SU-DHL-6 (cell line): ENCODE data around the gene TSPAN12.

Experiments
- CTCF ChIP-seq: fragments of 200-600 bp; sonication (generic); IDR thresholded peaks from one replicate; pipeline ENCODE4 v1.5.1; 2017; ENCODE audit warnings: antibody characterized with exemption, mild to moderate bottlenecking, low read length, moderate library complexity; ENCODE audit not compliant: insufficient read depth, poor library complexity, severe bottlenecking
- EZH2phosphoT487 ChIP-seq: fragments of 200-600 bp; sonication (generic), shearing (Covaris generic); conservative IDR thresholded peaks from 2 replicates; pipeline ENCODE4 v1.6.1; 2018; ENCODE audit warnings: mild to moderate bottlenecking, antibody characterized with exemption, low read length, moderate library complexity, mixed read lengths

DNA sequence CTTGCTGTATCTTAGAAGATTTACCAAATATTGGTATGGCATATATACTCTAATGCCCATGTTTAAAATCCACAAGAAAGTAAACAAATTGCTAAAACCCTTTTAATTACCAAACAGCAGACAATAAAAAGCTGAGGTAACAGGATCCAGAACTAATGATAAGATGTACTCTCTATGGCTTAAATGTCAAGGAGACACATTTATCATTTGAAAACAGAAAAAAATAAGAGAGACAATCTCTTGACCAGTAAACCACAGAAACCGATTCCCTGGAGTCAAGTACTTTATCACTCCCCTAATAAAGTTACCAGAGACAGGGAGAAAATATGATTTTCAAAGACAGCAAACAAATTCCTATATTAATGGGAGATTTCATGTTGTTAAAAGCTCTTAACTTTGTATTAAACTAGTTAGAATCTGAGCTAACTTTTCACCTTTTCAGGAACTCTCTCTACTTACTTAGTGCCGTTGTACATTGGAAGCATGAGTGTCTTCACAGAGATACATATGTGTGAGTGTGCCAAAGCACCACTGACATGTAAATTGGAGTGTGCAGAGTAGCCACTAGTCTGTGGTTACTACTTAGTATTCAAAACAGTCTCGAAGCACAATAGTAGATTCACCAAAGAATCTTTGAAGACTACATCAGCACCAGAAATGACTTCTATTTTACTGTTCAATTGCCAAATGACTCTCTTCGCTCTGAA, 44.2 kb downstream of the TSPAN12 start:
- TF ChIP-seq CTCF (no peak), EZH2phosphoT487 (no peak)
